GM13976 (cell line): ENCODE measurements around the gene PPARD.

Source experiments
- DNase-seq: peaks from one replicate; pipeline ENCODE4 v3.0.0; 2012; ENCODE audit warnings: low spot score
- in situ Hi-C: fragments of 300-500 bp; cut with MboI; formaldehyde crosslinking; loops from one replicate; pipeline ENCODE4 v1.12.0; 2022; ENCODE audit warnings: low sequenced_read_pairs, mixed read lengths, inconsistent platforms; ENCODE audit not compliant: unreplicated experiment
- TF ChIP-seq, protein P1 (sequence below): IDR thresholded peaks from 2 replicates; pipeline ENCODE4 v1.5.1; 2012; ENCODE audit warnings: borderline replicate concordance, mild to moderate bottlenecking; ENCODE audit not compliant: insufficient read depth; ENCODE audit errors: extremely low read depth, missing control alignments, control extremely low read depth

Gene PPARD

DNA sequence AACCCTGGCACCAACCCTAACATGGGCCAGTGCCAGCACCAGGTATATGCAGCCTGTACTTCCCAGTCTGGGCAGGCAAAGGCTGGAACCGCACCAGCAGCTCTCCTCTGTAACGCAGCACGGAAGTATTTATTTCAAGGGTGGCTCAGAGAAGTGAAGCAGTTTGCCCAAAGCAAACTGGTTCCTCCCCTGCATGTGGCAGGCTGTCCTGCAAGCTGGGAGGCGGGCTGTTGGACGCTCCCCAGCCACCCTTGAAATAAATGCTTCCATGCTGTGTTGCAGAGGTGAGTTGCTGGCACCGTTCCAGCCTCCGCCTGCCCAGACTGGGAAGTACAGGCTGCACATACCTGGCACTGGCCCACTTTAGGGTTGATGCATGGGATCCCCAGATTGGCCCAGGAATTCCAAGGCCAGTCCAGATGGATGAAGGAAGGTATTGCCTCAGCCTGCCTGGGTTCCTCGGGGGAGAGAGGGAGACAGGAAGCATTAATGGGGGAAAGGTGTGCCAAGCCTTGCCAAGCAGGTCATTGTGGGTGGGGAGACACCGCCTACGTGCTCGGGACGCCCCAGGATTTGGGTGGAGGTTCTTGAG, 49.8 kb downstream of the PPARD start:
- DNase-seq = no peak
- TF ChIP-seq, protein P1, sequence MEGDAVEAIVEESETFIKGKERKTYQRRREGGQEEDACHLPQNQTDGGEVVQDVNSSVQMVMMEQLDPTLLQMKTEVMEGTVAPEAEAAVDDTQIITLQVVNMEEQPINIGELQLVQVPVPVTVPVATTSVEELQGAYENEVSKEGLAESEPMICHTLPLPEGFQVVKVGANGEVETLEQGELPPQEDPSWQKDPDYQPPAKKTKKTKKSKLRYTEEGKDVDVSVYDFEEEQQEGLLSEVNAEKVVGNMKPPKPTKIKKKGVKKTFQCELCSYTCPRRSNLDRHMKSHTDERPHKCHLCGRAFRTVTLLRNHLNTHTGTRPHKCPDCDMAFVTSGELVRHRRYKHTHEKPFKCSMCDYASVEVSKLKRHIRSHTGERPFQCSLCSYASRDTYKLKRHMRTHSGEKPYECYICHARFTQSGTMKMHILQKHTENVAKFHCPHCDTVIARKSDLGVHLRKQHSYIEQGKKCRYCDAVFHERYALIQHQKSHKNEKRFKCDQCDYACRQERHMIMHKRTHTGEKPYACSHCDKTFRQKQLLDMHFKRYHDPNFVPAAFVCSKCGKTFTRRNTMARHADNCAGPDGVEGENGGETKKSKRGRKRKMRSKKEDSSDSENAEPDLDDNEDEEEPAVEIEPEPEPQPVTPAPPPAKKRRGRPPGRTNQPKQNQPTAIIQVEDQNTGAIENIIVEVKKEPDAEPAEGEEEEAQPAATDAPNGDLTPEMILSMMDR = no peak
- in situ Hi-C loops = no loop called here

DNA sequence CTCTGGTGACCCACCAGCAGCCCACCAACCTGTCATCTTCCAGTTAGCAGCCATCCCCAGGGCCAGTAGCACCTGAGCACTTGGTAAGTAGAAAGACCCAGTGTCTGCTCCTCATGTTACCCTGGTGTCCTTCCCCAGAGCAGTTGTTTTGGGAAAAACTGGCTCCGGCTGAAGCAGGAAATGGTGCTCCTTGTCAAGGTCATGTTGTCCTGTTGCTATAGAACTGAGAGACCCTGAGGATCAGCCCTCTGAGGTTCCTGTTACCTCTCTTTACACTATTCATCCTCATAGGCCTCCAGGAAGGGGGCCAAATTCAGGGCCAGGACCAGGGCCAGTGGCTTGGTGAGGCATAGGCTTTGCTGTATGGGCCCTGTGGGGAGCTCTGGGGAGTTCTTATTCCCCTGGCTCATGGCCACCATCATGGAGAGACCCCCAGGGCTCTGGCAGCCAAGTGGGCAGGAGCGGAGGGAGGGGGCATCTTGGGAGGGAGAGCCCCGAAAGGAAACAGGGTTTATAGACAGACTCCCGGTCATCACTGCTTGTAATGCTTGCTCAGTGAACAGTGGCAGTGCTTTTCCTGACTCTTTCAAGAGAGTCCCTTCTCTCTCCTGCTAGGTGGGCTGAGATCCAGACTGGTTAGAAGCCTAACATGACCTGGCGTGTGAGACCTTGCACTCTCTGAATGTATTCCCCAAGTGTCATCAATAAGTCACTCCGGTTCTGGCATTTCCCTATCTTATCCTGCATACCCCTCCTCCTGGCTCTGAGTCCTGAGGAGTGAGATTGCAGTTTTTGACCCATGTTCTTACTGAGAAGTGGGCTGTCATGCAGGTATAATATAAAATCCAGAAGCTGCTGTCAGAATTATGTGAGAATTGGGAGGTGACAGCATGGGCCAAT, 50.7 kb downstream of the PPARD start:
- no peak for DNase-seq
- in situ Hi-C loops = no loop called here
- TF ChIP-seq, protein P1 = no peak

DNA sequence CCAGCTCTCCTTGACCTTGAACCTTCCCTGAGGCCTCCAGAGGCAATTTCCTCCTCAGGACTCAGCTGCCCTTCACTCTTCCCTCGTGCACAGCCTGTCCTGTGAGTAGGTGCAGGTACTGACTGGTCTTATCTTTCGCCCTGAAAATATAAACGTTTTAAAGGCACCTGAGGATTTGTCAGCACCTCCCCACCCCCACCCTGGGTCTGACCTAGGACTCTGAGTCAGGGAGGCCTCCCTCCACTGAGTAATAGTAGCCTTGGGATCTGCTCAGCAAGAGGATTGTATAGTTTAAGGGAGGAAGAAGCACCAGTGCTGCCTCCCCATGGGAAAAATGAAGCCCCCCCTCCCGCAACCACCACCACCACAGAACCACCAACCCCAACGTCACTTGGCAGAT, 54.6 kb downstream of the PPARD start:
- TF ChIP-seq, protein P1 = no peak
- in situ Hi-C loops = no loop called here
- no peak for DNase-seq

DNA sequence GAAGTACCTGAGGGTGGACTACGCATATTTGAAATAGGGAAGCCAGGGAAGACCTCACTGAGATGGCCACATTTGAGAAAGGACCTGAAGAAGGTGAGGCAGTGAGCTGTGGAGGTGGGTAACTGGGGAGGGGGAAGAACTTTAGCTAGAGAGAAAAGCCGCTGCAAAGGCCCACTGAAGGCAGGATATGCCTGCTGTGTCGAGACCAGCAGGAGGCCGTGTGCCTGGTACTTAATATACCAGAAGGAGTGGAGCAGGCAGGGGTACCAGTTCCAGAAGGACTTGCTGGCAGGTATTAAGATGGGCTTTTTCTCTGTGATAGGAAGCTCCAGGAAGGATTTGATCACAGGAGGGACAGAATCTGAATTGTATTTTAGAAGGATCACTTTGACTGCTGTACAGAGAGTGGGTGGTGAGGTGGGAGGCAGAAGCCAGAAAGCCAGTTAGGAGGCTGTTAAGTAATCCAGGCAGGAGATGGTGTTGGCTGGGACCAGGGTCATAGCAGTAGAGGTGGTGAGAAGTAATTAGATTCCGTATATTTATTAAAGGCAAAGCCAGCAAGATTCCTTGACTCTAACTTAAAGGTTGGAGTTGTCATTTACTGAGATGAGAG, 55.6 kb downstream of the PPARD start:
- DNase-seq = no peak
- in situ Hi-C loops = no loop called here
- TF ChIP-seq, protein P1 = no peak

DNA sequence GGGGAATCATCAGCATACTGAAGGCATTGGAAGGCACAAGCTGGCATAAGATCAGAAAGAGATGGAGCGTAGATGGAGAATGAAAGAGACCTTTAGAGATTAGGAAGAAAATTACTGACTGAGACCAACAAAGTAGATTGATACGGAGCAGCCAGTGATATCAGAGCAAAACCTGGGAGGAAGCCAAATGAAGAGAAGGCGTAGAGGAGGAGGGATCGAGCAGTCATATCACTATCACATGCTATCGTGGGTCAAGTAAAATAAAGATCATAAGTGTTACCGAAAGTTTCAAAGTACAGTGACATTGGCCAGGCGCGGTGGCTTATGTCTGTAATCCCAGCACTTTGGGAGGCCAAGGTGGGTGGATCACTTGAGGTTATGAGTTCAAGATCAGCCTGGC, 56.2 kb downstream of the PPARD start:
- TF ChIP-seq, protein P1 = no peak
- in situ Hi-C loops = no loop called here
- no peak for DNase-seq

DNA sequence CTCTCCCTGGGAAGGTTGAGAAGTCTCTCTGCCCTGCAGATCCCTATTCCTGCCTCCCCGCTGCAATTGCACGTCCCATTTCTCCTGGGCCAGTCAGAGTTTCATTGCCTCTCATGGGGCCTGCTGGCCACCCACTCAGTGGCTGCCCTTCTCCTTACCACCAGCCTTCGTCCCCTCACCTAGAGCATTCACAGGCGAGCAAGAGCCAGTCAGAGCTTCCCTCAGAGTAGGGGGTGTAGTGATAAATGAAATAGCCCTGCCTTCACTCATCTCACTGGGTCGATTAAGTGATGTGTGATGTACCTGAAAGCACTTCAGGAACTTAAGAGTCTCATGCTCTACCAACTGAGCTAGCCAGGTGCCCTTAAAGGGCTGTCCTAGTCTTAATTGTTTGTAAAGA, 57.8 kb downstream of the PPARD start:
- DNase-seq = no peak
- in situ Hi-C loops = no loop called here
- TF ChIP-seq, protein P1 = no peak
